PC-9 (cell line): ENCODE measurements around the gene COX8A. TPM values are rescaled to one million over a fixed set of nuclear protein-coding genes. Genes with fewer than 3 reads are reported as not detected.
A peak's percentile ranks its signal among the peaks of the same experiment; 100 is the strongest.

Experiments used
- Bru-seq: library from RNA; stranded (reverse); fragments of 400-500 nt; gene quantifications from one replicate; lab custom pipeline; 2021; lab: Mats Ljungman, UMichigan
- BruChase-seq, 2 experiments: library from RNA; stranded (reverse); fragments of 400-500 nt; gene quantifications; one replicate each; lab custom pipeline; 2021; lab: Mats Ljungman, UMichigan
- BruUV-seq: library from RNA; stranded (reverse); fragments of 400-500 nt; replicated peaks from 2 replicates; lab custom pipeline; 2021; lab: Mats Ljungman, UMichigan
- CTCF ChIA-PET: fragments of 300-600 bp; sonication (Branson Sonifier 250); formaldehyde crosslinking; loops from one replicate; lab custom pipeline; 2022; ENCODE audit warnings: antibody characterized with exemption; lab: Charles Lee
- POLR2A ChIA-PET: fragments of 300-600 bp; sonication (Branson Sonifier 250); formaldehyde crosslinking; loops from one replicate; lab custom pipeline; 2022; ENCODE audit warnings: antibody characterized with exemption; ENCODE audit not compliant: unreplicated experiment; lab: Charles Lee
- DNase-seq, 2 experiments: peaks; one replicate each; pipeline versions ENCODE4 v3.0.0 to v3.0.0-alpha.2; 2015 to 2022; ENCODE audit warnings: mixed read lengths in 1 of 2
- H2AFZ ChIP-seq: fragments of 200-600 bp; sonication (generic); 2 replicates; pipeline ENCODE4 v1.8.1; 2017; ENCODE audit warnings: antibody characterized with exemption
- H3F3A ChIP-seq: fragments of 200-600 bp; sonication (generic); 2 replicates; pipeline ENCODE4 v1.8.1; 2017; ENCODE audit warnings: antibody characterized with exemption, mild to moderate bottlenecking, low read depth; ENCODE audit not compliant: insufficient read depth
- H3K27ac ChIP-seq: fragments of 200-600 bp; sonication (generic); 2 replicates; pipeline ENCODE4 v1.6.1; 2016; ENCODE audit warnings: mixed run types
- H3K27me3 ChIP-seq: fragments of 200-600 bp; sonication (generic); 2 replicates; pipeline ENCODE4 v1.6.1; 2016; ENCODE audit warnings: low read depth, mixed run types; ENCODE audit not compliant: insufficient read depth
- H3K36me3 ChIP-seq: fragments of 200-600 bp; sonication (generic); 2 replicates; pipeline ENCODE4 v1.6.1; 2016; ENCODE audit warnings: low read depth, mixed run types
- H3K4me1 ChIP-seq: fragments of 200-600 bp; sonication (generic); replicated peaks from 2 replicates; pipeline ENCODE4 v1.6.1; 2016; ENCODE audit warnings: mixed run types; ENCODE audit not compliant: insufficient read depth
- H3K4me2 ChIP-seq: fragments of 200-600 bp; sonication (generic); 2 replicates; pipeline ENCODE4 v1.6.1; 2017; ENCODE audit warnings: mixed run types
- H3K4me3 ChIP-seq: fragments of 200-600 bp; sonication (generic); 2 replicates; pipeline ENCODE4 v1.6.1; 2016; ENCODE audit warnings: mixed run types
- H3K79me2 ChIP-seq: fragments of 200-600 bp; sonication (generic); 2 replicates; pipeline ENCODE4 v1.6.1; 2017; ENCODE audit warnings: low read depth, mixed run types
- H3K9me2 ChIP-seq: fragments of 200-600 bp; sonication (generic); 2 replicates; pipeline ENCODE4 v1.8.1; 2017; ENCODE audit warnings: mild to moderate bottlenecking; ENCODE audit not compliant: insufficient read depth
- H3K9me3 ChIP-seq: fragments of 200-600 bp; sonication (generic); 2 replicates; pipeline ENCODE4 v1.8.1; 2016; ENCODE audit warnings: low read depth; ENCODE audit not compliant: insufficient read depth
- H4K20me1 ChIP-seq: fragments of 200-600 bp; sonication (generic); 2 replicates; pipeline ENCODE4 v1.8.1; 2017; ENCODE audit not compliant: insufficient read depth
- CTCF ChIP-seq: fragments of 200-600 bp; sonication (generic); conservative IDR thresholded peaks from 2 replicates; pipeline ENCODE4 v1.6.1; 2017; ENCODE audit warnings: mixed run types, antibody characterized with exemption, mild to moderate bottlenecking, moderate library complexity
- EZH2 ChIP-seq: fragments of 200-600 bp; sonication (generic); IDR thresholded peaks from 2 replicates; pipeline ENCODE4 v1.8.0; 2017; ENCODE audit warnings: antibody characterized with exemption, low read depth
- intact Hi-C: fragments of 100-400 bp; cut with micrococcal nuclease; formaldehyde crosslinking; loops from one replicate; pipeline ENCODE4 v1.10.0; 2022; ENCODE audit not compliant: unreplicated experiment
- long read RNA-seq: library from polyadenylated mRNA; stranded (forward); transcript quantifications from one replicate; pipeline ENCODE4 v2.0.0, GENCODE V29; 2022
- total RNA-seq: library from RNA; stranded (reverse); gene quantifications from 2 replicates; pipeline ENCODE4 v1.2.3, GENCODE V29; 2021

Gene COX8A
- total RNA-seq = 521 and 547 TPM in 2 replicates
- Bru-seq, nascent RNA = percentile 98 among the genes with signal in this experiment
- BruChase-seq, experiment 1, labeled RNA remaining after a 2-hour chase = percentile 98 among the genes with signal in this experiment
- percentile 100 among the genes with signal in this experiment for BruChase-seq, experiment 2, labeled RNA remaining after a 6-hour chase
- long read RNA-seq, transcript COX8A-201 (2 exons, 507 nt) = major isoform, 647 of 651 reads
- long read RNA-seq, partial matches to known transcripts = 0 of 651 reads
- long read RNA-seq, other reads (novel, unspliced or antisense) = 4 of 651 reads

GRCh38 chr11:63974259-63975143, at the start of gene COX8A:
COX8A (plus strand) TSS chr11:63974620; CDS start chr11:63974681, 61 bp downstream.
- Histone ChIP-seq H3F3A (no peaks in the 10 kb centered on the region; the same call in 1 of the 2 replicates), H4K20me1 (peaks cover 11% of the 10 kb centered on the region), H3K9me3 (no peaks in the 10 kb centered on the region), H2AFZ (peak within 1 kb of the TSS; percentile 96), H3K79me2 (peaks cover 44% of the 10 kb centered on the region), H3K4me1 (peaks cover 13% of the 10 kb centered on the region), H3K4me3 (peak within 1 kb of the TSS; percentile 98), H3K4me2 (peak within 1 kb of the TSS; percentile 93), H3K36me3 (peaks cover 4% of the 10 kb centered on the region; the same call in 1 of the 2 replicates), H3K27ac (peak within 1 kb of the TSS; percentile 62), H3K9me2 (no peaks in the 10 kb centered on the region), H3K27me3 (no peaks in the 10 kb centered on the region)
- intact Hi-C loops = loop anchor here (10.0 kb wide), 1 partner anchor 330 kb away; the partner anchor contains the start of genes CATSPERZ and ESRRA
- ChIA-PET CTCF (no interaction called here), POLR2A (interaction anchor here (0.5 to 0.8 kb wide), 4 partner anchors 33 to 207 kb away, joined by 3 to 8 read pairs (median 3); no protein-coding TSS in a partner anchor)
- BruUV-seq = TSS peak; percentile 55
- TF ChIP-seq EZH2 (no peak), CTCF (no peak)
- peak; percentile 98 to 100 for DNase-seq

- Histone ChIP-seq H3K79me2 (no peaks in the 10 kb centered on the region), H3K4me3 (no peak overlapping the region), H3K9me3 (no peaks in the 10 kb centered on the region), H3K36me3 (no peaks in the 10 kb centered on the region), H3K4me1 (peaks cover 7% of the 10 kb centered on the region; the same call in 1 of the 2 replicates), H3K9me2 (no peaks in the 10 kb centered on the region), H4K20me1 (no peaks in the 10 kb centered on the region), H3F3A (no peaks in the 10 kb centered on the region; the same call in 1 of the 2 replicates), H3K27me3 (no peaks in the 10 kb centered on the region), H2AFZ (no peak overlapping the region), H3K27ac (no peak overlapping the region), H3K4me2 (no peak overlapping the region)
- BruUV-seq = no TSS peak
- TF ChIP-seq EZH2 = no peak
- no peak for TF ChIP-seq CTCF
- DNase-seq = no peak
- CTCF ChIA-PET = interaction anchor here (0.7 kb wide), 1 partner anchor 179 kb away, joined by 3 read pairs; no protein-coding TSS in a partner anchor
- POLR2A ChIA-PET = no interaction called here
- intact Hi-C loops = loop anchor here (10.0 kb wide), 1 partner anchor 255 kb away; the partner anchor contains the start of gene ATL3
Measured at GRCh38 chr11:63929616-63930015, 44.8 kb upstream of the COX8A start.

DNA sequence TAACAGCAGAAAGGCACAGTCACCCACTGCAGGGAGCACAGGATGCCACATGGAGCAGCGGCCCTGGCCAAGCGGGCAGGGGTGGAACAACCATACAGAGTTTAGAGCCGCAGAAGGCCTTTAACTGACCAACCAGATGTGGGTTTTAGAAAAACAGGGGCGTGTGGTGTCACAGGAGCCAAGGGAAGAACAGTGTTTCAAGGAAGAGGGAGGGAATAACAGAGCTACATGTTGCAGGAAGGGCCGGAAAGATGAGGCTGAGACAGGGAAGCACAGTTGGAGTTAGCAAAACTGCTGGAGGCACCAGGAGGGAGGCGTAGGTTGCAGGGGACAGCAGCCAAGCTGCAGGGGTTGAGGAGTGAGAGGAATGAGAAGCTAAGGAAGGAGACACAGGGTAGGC, 43.4 kb upstream of the COX8A start:
- intact Hi-C loops = loop anchor here (10.0 kb wide), 1 partner anchor 256 kb away; the partner anchor contains the start of gene ATL3
- no peak overlapping the region for H2AFZ ChIP-seq

More for the DNA sequence above, 43.4 kb upstream of the COX8A start:
- H4K20me1 ChIP-seq = no peaks in the 10 kb centered on the region
- no peaks in the 10 kb centered on the region for H3K79me2 ChIP-seq
- peaks cover 20% of the 10 kb centered on the region for H3K4me1 ChIP-seq
- BruUV-seq = no TSS peak
- peaks cover 4% of the 10 kb centered on the region; the same call in 1 of the 2 replicates for H3F3A ChIP-seq
- H3K4me3 ChIP-seq = no peak overlapping the region
- no peak overlapping the region for H3K27ac ChIP-seq
- no peaks in the 10 kb centered on the region for H3K9me3 ChIP-seq
- no peak overlapping the region for H3K4me2 ChIP-seq
- no peaks in the 10 kb centered on the region for H3K9me2 ChIP-seq
- no peak for DNase-seq
- no peaks in the 10 kb centered on the region for H3K36me3 ChIP-seq
- TF ChIP-seq EZH2 (no peak), CTCF (no peak)
- H3K27me3 ChIP-seq = no peaks in the 10 kb centered on the region
- ChIA-PET POLR2A (no interaction called here), CTCF (no interaction called here)
